ENCODE data around the gene TM9SF2.
"Not testable (repeated sequence)": the region's sequence is repeated elsewhere in the genome, so short reads cannot be mapped to it uniquely, and the experiment has no call there.

TM9SF2 gene

DNA sequence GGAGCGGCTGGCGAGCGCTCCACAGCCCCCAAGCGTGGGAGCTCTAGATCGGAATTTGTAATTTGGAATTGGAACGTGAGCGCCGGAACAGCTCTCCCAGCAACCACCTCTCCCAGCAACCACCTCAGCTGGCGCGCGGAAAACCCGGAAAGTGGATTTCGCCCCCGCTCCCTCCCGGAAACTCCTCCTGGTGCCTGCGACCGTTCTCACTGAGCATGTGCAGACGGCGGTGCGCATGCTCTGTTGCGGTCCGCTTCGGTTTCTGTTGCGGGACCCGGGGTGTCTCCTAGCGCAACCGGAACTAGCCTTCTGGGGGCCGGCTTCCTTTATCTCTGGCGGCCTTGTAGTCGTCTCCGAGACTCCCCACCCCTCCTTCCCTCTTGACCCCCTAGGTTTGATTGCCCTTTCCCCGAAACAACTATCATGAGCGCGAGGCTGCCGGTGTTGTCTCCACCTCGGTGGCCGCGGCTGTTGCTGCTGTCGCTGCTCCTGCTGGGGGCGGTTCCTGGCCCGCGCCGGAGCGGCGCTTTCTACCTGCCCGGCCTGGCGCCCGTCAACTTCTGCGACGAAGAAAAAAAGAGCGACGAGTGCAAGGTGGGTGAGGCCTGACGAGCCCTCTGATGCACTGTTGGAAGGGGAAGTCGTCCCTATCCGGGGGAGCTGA lies at the start of gene TM9SF2:
TM9SF2 (plus strand) TSS at position 289 of the 664 bp plus-strand sequence; CDS start at position 424, 135 bp downstream.
- DNase-seq (ENCODE audit: low read depth) = peak; percentile 91

- DNase-seq (ENCODE audit: low read depth) = no peak
Measured at GRCh38 chr13:99454518-99455183, 46.6 kb upstream of the TM9SF2 start.

GRCh38 chr13:99459099-99459850 lies 42.0 kb upstream of the TM9SF2 start:
- no peak for DNase-seq (ENCODE audit: low read depth)

DNA sequence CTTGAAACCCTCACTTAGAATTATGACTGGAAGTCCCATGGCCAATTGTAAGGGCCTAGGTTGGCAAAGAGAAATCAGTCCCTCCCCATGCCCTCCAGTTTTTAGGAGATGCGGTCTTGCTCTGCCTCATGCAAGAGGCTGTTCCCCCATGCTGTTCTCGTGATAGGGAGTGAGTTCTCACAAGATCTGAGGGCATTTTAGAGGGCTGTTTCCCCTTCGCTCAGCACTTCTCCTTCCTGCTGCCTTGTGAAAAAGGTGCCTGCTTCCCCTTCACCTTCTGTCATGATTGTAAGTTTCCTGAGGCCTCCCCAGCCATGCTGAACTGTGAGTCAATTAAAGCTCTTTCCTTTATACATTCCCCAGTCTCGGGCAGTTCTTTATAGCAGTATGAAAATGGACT lies 40.5 kb upstream of the TM9SF2 start:
- not testable (repeated sequence) for DNase-seq (ENCODE audit: low read depth)

DNA sequence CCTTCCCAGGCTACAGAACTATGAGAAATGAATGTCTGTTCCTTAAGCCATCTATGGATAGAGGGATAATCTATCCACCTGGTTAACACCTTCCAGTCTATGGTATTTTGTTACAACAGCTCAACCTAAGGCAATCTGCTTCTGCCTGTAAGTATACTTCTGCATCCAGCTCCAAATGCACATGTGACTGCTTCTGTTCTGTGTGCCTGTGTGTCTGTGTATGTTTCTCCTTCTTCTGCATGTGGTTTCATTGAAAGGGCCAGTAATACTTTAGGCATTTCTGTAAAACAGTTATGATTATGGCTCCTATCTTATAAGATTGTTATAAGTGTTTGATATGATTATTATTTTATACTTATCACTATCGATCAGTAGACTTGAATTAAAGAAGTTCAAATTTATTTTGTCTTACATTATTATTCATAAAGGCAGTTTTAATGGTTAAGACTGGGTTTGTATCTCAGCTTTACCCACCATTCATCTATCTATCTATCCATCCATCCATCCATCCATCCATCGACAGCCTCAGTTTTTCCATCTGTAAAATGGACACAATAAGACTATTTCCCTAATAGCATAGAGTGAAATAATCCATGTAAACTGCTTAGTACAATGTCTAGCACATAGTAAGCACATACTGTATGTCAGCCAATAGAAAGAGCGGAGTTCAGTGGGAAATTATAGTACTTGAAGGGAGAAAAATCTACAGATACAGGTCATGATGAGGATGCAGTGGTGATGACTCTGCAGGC lies 37.5 kb upstream of the TM9SF2 start:
- DNase-seq (ENCODE audit: low read depth) = no peak

GRCh38 chr13:99464441-99464949 lies 36.8 kb upstream of the TM9SF2 start:
- no peak for DNase-seq (ENCODE audit: low read depth)

- DNase-seq (ENCODE audit: low read depth) = no peak
Measured at GRCh38 chr13:99465454-99465853, 35.8 kb upstream of the TM9SF2 start.

GRCh38 chr13:99467764-99468163 lies 33.5 kb upstream of the TM9SF2 start:
- no peak for DNase-seq (ENCODE audit: low read depth)

DNA sequence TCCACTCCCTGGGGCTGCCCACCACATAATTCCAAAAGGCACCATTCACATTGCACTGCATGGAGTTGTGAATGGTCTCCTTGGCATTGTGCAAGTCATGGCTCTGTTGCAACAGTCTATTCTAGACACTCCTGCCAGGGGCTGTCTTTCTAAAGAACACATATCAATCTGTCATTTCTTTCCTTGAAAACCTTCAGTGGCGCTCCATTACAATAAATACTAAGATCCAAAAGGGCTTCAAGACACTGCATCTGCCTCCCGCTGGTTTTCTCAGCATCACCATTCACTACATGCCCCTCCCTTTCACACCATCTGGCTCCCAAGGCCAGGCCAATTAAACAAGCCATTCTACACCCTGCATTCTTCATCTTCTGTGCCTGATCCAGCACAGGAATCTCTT lies 32.2 kb upstream of the TM9SF2 start:
- no peak for DNase-seq (ENCODE audit: low read depth)

DNA sequence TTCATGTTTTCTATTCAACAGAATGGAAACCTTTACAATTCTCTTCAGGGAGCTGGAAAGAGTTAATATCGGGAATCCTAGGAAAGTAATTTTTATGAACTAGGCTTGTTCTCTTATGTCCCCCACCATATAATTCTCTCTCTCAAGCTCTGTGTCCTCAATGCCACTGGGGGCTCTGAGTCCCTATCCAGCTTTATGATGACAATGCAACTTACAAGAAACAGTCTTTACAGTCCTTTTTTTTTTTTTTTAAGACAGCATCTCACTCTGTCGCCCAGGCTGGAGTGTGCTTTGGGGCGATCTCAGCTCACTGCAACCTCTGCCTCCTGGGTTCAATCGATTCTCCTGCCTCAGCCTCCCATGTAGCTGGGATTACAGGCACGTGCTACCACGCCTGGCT lies 31.2 kb upstream of the TM9SF2 start:
- no peak for DNase-seq (ENCODE audit: low read depth)

GRCh38 chr13:99471221-99472121 lies 29.8 kb upstream of the TM9SF2 start:
- DNase-seq (ENCODE audit: low read depth) = no peak

DNA sequence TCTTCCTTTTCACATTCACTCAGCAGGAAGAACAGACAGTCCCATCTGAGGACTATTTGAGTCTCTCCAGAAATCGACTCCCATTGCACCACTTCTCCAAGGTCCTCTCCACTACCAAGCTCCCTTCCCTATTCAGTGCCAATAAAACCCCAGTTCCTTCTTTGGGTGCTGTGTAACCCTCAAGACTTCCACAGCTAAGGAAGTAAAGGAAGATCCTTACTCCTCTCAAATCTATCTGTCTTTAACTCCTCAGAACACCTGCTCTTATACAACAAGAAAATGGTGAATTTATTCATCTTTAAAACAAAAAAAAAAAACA lies 29.2 kb upstream of the TM9SF2 start:
- no peak for DNase-seq (ENCODE audit: low read depth)

DNA sequence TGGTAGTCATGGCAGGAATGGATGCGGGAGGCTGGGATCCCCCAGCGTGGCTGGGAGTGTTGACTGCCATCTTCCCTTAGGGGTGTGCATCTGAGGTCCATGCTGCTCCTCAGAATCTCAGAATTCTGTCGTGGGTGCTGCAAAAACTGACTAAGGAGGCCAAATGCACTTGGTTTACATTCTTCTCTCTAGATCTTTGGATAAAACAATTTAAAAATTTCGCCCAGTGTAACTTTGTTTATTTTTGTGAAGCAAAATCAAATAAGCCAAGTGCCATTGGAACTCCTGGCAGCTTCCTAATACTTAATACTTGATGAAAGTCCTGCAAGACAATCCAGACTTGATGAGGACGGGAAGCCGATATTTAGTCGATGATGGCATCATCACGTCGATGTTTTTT lies 27.8 kb upstream of the TM9SF2 start:
- no peak for DNase-seq (ENCODE audit: low read depth)

DNA sequence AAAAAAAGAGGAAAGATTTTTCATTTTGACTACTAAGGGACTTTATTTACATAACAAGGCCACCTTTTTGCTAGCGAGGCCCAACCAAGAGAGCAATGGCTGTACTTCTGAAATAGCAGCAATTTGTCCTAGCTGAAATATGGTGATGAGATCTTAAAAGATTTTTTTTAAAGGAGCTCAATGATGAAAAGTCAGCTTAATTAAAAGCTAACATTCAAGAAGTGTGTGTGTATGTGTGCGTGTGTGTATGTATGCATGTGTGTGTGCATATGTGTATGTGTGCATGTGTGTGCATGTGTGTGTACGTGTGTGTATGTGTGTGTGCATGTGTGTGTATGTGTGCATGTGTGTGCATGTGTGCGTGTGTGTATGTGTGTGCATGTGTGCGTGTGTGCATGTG lies 24.6 kb upstream of the TM9SF2 start:
- no peak for DNase-seq (ENCODE audit: low read depth)

GRCh38 chr13:99477493-99477892 lies 23.8 kb upstream of the TM9SF2 start:
- DNase-seq (ENCODE audit: low read depth) = no peak

- no peak for DNase-seq (ENCODE audit: low read depth)
Measured at GRCh38 chr13:99481366-99481765, 19.9 kb upstream of the TM9SF2 start.

DNA sequence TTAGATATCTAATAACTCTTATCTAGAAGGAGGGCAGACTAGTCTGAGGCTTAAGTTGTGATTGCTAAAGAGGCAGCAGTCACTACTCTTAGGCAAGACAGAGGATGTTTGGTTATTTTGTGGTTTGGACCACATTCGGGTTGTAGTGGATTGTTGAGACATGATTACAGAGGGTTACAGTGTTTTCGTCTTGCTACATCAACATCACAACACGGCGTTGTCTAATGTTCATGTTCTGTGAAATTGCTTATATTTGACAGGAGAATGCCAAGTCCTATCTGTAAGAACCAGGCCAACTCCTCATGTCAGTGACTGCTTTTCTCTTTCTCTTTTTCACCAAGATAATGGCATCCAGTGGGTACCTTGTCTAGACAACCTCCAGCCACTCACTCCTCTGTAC lies 16.8 kb upstream of the TM9SF2 start:
- DNase-seq (ENCODE audit: low read depth) = no peak

- no peak for DNase-seq (ENCODE audit: low read depth)
Measured at GRCh38 chr13:99486996-99487395, 14.3 kb upstream of the TM9SF2 start.

DNA sequence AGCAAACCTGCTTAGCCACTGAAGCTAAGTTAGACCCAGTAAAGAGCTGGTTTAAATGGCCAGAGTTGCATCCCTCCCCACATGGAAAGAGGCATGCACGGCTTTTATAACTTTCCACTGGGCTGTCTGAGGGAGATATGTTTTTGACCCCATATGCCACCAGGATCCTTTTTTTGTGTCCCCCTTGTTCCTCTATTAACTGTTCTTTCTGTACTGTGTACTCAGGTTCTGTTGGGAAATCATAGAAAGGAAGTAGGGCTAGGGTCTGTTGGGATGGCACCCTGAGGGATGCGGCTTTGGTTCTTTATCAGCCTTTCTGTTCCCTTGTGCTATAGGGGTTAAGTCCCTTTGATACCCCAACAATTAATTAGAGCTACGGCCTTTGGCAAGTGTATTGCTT lies 12.2 kb upstream of the TM9SF2 start:
- DNase-seq (ENCODE audit: low read depth) = no peak

DNA sequence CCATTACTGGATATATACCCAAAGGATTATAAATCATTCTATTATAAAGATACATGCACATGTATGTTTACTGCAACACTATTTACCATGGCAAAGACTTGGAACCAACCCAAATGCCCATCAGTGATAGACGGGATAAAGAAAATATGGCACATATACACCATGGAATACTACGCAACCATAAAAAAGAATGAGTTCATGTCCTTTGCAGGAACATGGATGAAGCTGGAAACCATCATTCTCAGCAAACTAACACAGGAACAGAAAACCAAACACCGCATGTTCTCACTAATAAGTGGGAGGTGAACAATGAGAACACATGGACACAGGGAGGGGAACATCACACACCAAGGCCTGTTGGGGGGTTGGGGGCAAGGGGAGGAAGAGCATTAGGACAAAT lies 9.5 kb upstream of the TM9SF2 start:
- not testable (repeated sequence) for DNase-seq (ENCODE audit: low read depth)

- DNase-seq (ENCODE audit: low read depth) = no peak
Measured at GRCh38 chr13:99495466-99496183, 5.6 kb upstream of the TM9SF2 start.
